HG02588 (cell line): ENCODE measurements around the gene CLSTN2.

ENCODE experiments used
- ATAC-seq: cut with Tn5 transposase; IDR thresholded peaks from one replicate; pipeline ENCODE4 v1.9.1; 2021; ENCODE audit warnings: mild to moderate bottlenecking, moderate library complexity; ENCODE audit not compliant: unreplicated experiment

The CLSTN2 gene

GRCh38 chr3:140617135-140617534, 682.1 kb downstream of the CLSTN2 start:
- no peak for ATAC-seq

GRCh38 chr3:140626856-140627255, 691.9 kb downstream of the CLSTN2 start:
- no peak for ATAC-seq
